MM.1S (cell line): ENCODE data around the gene PDSS2.
"Not testable (repeated sequence)": the region's sequence is repeated elsewhere in the genome, so short reads cannot be mapped to it uniquely, and the experiment has no call there.

ENCODE experiments used
- DNase-seq: peaks from one replicate; pipeline ENCODE4 v3.0.0-alpha.2; 2015
- H2AFZ ChIP-seq: fragments of 300-600 bp; sonication (generic); 2 replicates; pipeline ENCODE4 v1.6.0; 2016; ENCODE audit warnings: antibody characterized with exemption, low read length
- H3F3A ChIP-seq: fragments of 300-600 bp; sonication (generic); 2 replicates; pipeline ENCODE4 v1.6.1; 2016; ENCODE audit warnings: mild to moderate bottlenecking, antibody characterized with exemption, low read length, moderate library complexity, mixed read lengths; ENCODE audit not compliant: insufficient read depth
- H3K27ac ChIP-seq: fragments of 300-600 bp; sonication (generic); 2 replicates; pipeline ENCODE4 v1.5.1; 2016; ENCODE audit warnings: mild to moderate bottlenecking, low read length
- H3K27me3 ChIP-seq: fragments of 300-600 bp; sonication (generic); replicated peaks from 2 replicates; pipeline ENCODE4 v1.6.0; 2016; ENCODE audit warnings: low read length; ENCODE audit not compliant: insufficient read depth
- H3K36me3 ChIP-seq: fragments of 300-600 bp; sonication (generic); replicated peaks from 2 replicates; pipeline ENCODE4 v1.6.1; 2016; ENCODE audit warnings: mild to moderate bottlenecking, low read length, mixed read lengths; ENCODE audit not compliant: insufficient read depth
- H3K4me1 ChIP-seq: fragments of 300-600 bp; sonication (generic); 2 replicates; pipeline ENCODE4 v1.6.1; 2016; ENCODE audit warnings: low read length, mixed read lengths
- H3K4me2 ChIP-seq: fragments of 300-600 bp; sonication (generic); 2 replicates; pipeline ENCODE4 v1.6.0; 2016; ENCODE audit warnings: low read depth, low read length
- H3K4me3 ChIP-seq: fragments of 300-600 bp; sonication (generic); 2 replicates; pipeline ENCODE4 v1.5.1; 2016; ENCODE audit warnings: low read length, mixed read lengths
- H3K79me2 ChIP-seq: fragments of 300-600 bp; sonication (generic); 2 replicates; pipeline ENCODE4 v1.6.1; 2016; ENCODE audit warnings: mixed run types, low read length, mixed read lengths
- H3K9ac ChIP-seq: fragments of 300-600 bp; sonication (generic); 2 replicates; pipeline ENCODE4 v1.6.1; 2016; ENCODE audit warnings: low read length, mixed read lengths
- H3K9me2 ChIP-seq: fragments of 300-600 bp; sonication (generic); replicated peaks from 2 replicates; pipeline ENCODE4 v1.6.1; 2016; ENCODE audit warnings: mild to moderate bottlenecking, low read length, mixed read lengths; ENCODE audit not compliant: insufficient read depth
- H3K9me3 ChIP-seq: fragments of 300-600 bp; sonication (generic); replicated peaks from 2 replicates; pipeline ENCODE4 v1.6.1; 2016; ENCODE audit warnings: mild to moderate bottlenecking, low read length, mixed read lengths; ENCODE audit not compliant: insufficient read depth
- H4K20me1 ChIP-seq: fragments of 300-600 bp; sonication (generic); 2 replicates; pipeline ENCODE4 v1.6.1; 2016; ENCODE audit warnings: mild to moderate bottlenecking, low read length, moderate library complexity, mixed read lengths; ENCODE audit not compliant: insufficient read depth
- EZH2 ChIP-seq: fragments of 300-600 bp; sonication (generic); optimal IDR thresholded peaks from 2 replicates; pipeline ENCODE3; 2017; ENCODE audit warnings: low read depth, mild to moderate bottlenecking, antibody characterized with exemption, low read length, mixed read lengths
- EZH2phosphoT487 ChIP-seq: fragments of 300-600 bp; sonication (generic); IDR thresholded peaks from 2 replicates; pipeline ENCODE4 v1.6.1; 2018; ENCODE audit warnings: antibody characterized with exemption, low read length
- TF ChIP-seq, protein P1 (sequence below): fragments of 300-600 bp; sonication (generic); IDR thresholded peaks from 2 replicates; pipeline ENCODE4 v1.5.1; 2016; ENCODE audit warnings: antibody characterized with exemption, low read length, mixed read lengths

PDSS2 gene

DNA sequence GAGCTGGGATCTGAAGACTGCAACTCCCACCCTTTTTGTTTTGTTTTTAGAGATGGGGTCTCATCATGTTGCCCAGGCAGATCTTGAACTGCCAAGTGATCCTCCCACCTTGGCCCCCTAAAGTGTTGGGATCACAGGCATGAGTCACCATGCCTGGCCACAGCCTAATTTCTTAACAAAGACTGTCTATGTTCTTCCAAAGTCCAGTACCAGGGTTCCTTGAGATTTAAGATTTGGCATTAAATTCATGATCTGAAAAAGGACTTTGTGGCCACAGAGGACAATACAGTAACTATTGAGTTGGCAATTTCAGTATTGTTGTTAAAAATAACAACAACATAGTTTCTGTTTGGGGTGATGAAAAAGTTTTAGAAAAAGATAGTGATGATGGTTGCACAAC, 315.4 kb downstream of the PDSS2 start:
- peak overlapping the region; percentile 28; the same call in 1 of the 2 replicates for H3K4me2 ChIP-seq
- no peaks in the 10 kb centered on the region for H3K9me3 ChIP-seq
- no peaks in the 10 kb centered on the region for H3K79me2 ChIP-seq
- H3K4me1 ChIP-seq: peaks cover 16% of the 10 kb centered on the region
- H4K20me1 ChIP-seq: no peaks in the 10 kb centered on the region
- H3K4me3 ChIP-seq: no peak overlapping the region
- no peaks in the 10 kb centered on the region for H3K27me3 ChIP-seq
- H3F3A ChIP-seq: no peaks in the 10 kb centered on the region
- peak; percentile 65 for DNase-seq
- no peaks in the 10 kb centered on the region for H3K36me3 ChIP-seq
- no peak overlapping the region for H2AFZ ChIP-seq
- no peaks in the 10 kb centered on the region for H3K9me2 ChIP-seq
- TF ChIP-seq EZH2 (no peak), EZH2phosphoT487 (no peak)
- TF ChIP-seq, protein P1, sequence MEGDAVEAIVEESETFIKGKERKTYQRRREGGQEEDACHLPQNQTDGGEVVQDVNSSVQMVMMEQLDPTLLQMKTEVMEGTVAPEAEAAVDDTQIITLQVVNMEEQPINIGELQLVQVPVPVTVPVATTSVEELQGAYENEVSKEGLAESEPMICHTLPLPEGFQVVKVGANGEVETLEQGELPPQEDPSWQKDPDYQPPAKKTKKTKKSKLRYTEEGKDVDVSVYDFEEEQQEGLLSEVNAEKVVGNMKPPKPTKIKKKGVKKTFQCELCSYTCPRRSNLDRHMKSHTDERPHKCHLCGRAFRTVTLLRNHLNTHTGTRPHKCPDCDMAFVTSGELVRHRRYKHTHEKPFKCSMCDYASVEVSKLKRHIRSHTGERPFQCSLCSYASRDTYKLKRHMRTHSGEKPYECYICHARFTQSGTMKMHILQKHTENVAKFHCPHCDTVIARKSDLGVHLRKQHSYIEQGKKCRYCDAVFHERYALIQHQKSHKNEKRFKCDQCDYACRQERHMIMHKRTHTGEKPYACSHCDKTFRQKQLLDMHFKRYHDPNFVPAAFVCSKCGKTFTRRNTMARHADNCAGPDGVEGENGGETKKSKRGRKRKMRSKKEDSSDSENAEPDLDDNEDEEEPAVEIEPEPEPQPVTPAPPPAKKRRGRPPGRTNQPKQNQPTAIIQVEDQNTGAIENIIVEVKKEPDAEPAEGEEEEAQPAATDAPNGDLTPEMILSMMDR: no peak
- peak overlapping the region; percentile 57; the same call in 1 of the 2 replicates for H3K27ac ChIP-seq
- H3K9ac ChIP-seq: no peak overlapping the region

DNA sequence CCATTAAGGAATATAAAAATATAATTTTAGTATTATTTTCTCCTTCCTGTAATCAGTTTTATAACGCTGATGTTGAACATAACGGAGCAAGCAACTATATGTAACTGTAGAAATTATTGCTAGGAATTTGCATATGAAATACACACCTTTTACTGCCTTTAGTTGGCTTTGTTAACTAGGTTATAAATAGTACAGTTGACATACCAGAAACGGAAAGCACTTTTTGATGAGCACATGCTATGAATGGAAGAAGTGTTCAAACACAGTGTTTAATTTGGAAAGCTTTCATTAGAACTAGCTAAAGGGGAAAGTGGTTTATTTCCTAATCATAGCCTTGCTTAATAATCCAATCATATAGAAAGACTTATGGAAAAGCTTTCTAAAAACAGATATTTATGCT, 318.8 kb downstream of the PDSS2 start:
- TF ChIP-seq, protein P1: no peak
- no peak for TF ChIP-seq EZH2phosphoT487
- TF ChIP-seq EZH2: no peak
- Histone ChIP-seq H3K9me3 (no peaks in the 10 kb centered on the region), H3K36me3 (no peaks in the 10 kb centered on the region), H3K4me3 (no peak overlapping the region), H2AFZ (no peak overlapping the region), H3K4me1 (peaks cover 16% of the 10 kb centered on the region), H3K9me2 (no peaks in the 10 kb centered on the region), H3F3A (no peaks in the 10 kb centered on the region), H3K27ac (no peak overlapping the region), H3K9ac (no peak overlapping the region), H3K4me2 (peak overlapping the region; percentile 46; the same call in 1 of the 2 replicates), H3K27me3 (no peaks in the 10 kb centered on the region), H3K79me2 (no peaks in the 10 kb centered on the region), H4K20me1 (no peaks in the 10 kb centered on the region)
- peak; percentile 31 for DNase-seq

DNA sequence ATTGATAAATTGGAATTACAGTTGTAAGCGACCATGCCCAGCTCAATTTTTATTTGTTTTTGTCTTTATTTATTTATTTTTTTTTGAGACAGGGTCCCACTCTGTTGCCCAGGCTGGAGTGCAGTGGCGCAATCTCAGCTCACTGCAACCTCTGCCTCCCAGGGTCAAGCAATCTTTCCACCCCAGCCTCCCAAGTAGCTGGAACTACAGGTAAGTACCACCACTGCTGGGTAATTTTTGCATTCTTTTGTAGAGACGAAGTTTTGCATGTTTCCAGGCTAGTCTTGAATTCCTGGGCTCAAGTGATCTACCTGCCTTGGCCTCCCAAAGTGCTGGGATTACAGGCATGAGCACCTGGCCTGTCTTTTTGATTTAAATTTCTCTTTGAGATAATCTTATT, 323.0 kb downstream of the PDSS2 start:
- not testable (repeated sequence) for H3K27ac ChIP-seq, H3F3A ChIP-seq, H3K4me2 ChIP-seq, H3K27me3 ChIP-seq, H3K4me1 ChIP-seq, H3K9ac ChIP-seq, H2AFZ ChIP-seq, H3K9me2 ChIP-seq, H4K20me1 ChIP-seq, H3K79me2 ChIP-seq, H3K4me3 ChIP-seq, DNase-seq, H3K9me3 ChIP-seq, H3K36me3 ChIP-seq

DNA sequence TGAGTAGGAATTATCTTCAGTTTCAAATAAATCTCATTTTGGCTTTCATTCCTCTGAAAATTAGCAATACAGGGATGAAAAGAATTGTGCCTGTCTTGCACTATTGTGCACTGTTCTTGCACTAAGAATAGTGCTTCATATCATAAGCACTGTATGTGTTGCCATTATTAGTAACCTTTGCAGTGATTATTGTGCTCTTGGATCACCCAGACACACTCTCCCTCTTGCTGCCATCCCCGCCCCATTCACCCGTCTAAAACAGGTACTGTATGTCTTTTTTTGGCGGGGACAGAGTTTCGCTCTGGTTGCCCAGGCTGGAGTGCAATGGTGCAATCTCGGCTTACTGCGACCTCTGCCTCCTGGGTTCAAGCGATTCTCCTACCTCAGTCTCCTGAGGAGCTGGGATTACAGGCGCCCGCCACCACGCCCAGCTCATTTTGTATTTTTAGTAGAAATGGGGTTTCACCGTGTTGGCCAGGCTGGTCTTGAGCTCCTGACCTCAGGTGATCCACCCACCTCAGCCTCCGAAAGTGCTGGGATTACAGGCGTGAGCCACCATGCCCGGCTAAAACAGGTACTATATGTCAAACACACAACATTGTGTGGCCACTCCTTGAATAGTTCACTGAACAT, 324.2 kb downstream of the PDSS2 start:
- H3K9ac ChIP-seq, H3K27ac ChIP-seq, H2AFZ ChIP-seq, H3F3A ChIP-seq, H3K79me2 ChIP-seq, H3K4me3 ChIP-seq, H3K27me3 ChIP-seq, H3K9me2 ChIP-seq, H3K9me3 ChIP-seq, H3K4me2 ChIP-seq, DNase-seq, H3K36me3 ChIP-seq, H3K4me1 ChIP-seq, H4K20me1 ChIP-seq: not testable (repeated sequence)
